Skeletal muscle tissue (tissue), 4 donors: Measurements from ENCODE around the gene MYO7B. TPM values are rescaled to one million over a fixed set of nuclear protein-coding genes. Genes with fewer than 3 reads are reported as not detected.

Source experiments
- H3K27ac ChIP-seq: one replicate; pipeline ENCODE4 v1.7.0; 2013; ENCODE audit warnings: mild to moderate bottlenecking, low read depth, low read length, inconsistent platforms
- H3K27me3 ChIP-seq, 3 donors: one replicate each; pipeline ENCODE4 v1.7.0; 2013; ENCODE audit warnings: low read length in 3 of 3; ENCODE audit not compliant: control insufficient read depth in 3 of 3, insufficient read depth in 3 of 3
- H3K36me3 ChIP-seq, 3 donors: one replicate each; pipeline ENCODE4 v1.7.0; 2013; ENCODE audit warnings: low read length in 3 of 3; ENCODE audit not compliant: control insufficient read depth in 3 of 3, insufficient read depth in 3 of 3
- H3K4me1 ChIP-seq, 3 donors: one replicate each; pipeline ENCODE4 v1.7.0; 2013; ENCODE audit warnings: low read length in 3 of 3, mild to moderate bottlenecking in 3 of 3; ENCODE audit not compliant: control insufficient read depth in 3 of 3, insufficient read depth in 3 of 3
- H3K4me3 ChIP-seq, 3 donors: one replicate each; pipeline ENCODE4 v1.7.0; 2013; ENCODE audit warnings: low read length in 3 of 3
- H3K9ac ChIP-seq, 3 donors: one replicate each; pipeline ENCODE4 v1.7.0; 2013; ENCODE audit warnings: low read length in 3 of 3, mild to moderate bottlenecking in 3 of 3, moderate library complexity in 2 of 3, low read depth in 1 of 3
- H3K9me3 ChIP-seq, 3 donors: one replicate each; pipeline ENCODE4 v1.7.0; 2013; ENCODE audit warnings: low read length in 3 of 3; ENCODE audit not compliant: control insufficient read depth in 3 of 3
- total RNA-seq: library from RNA; depleted of rRNA; stranded (reverse); fragments of >200 nt; gene quantifications from one replicate; pipeline ENCODE4 v1.2.3, GENCODE V29; 2014
- donor health status: Osteomylitis.

The MYO7B gene
- total RNA-seq, 1 donor from 2014 or later = 1.0 TPM

- no peaks in the 10 kb centered on the region for H3K4me1 ChIP-seq
- no peak overlapping the region for H3K4me3 ChIP-seq
- no peak overlapping the region for H3K27ac ChIP-seq
- H3K36me3 ChIP-seq = no peaks in the 10 kb centered on the region
- no peaks in the 10 kb centered on the region for H3K9me3 ChIP-seq
- H3K27me3 ChIP-seq = peaks cover 0 to 1% (median 0%) of the 10 kb centered on the region in 3 donors
- no peak overlapping the region for H3K9ac ChIP-seq
Measured at GRCh38 chr2:127582863-127583861, 47.7 kb downstream of the MYO7B start.

- H3K4me3 ChIP-seq = no peak overlapping the region
Measured at GRCh38 chr2:127584047-127584446, 48.6 kb downstream of the MYO7B start.

GRCh38 chr2:127584516-127585033, 49.1 kb downstream of the MYO7B start:
- Histone ChIP-seq H3K4me1 (no peaks in the 10 kb centered on the region), H3K4me3 (no peak overlapping the region), H3K27ac (no peak overlapping the region), H3K9ac (no peak overlapping the region), H3K9me3 (no peaks in the 10 kb centered on the region), H3K36me3 (no peaks in the 10 kb centered on the region), H3K27me3 (no peaks in the 10 kb centered on the region)

More at GRCh38 chr2:127584047-127584446, 48.6 kb downstream of the MYO7B start:
- Histone ChIP-seq H3K27me3 (no peaks in the 10 kb centered on the region), H3K4me1 (no peaks in the 10 kb centered on the region), H3K36me3 (no peaks in the 10 kb centered on the region), H3K9me3 (no peaks in the 10 kb centered on the region), H3K9ac (no peak overlapping the region), H3K27ac (no peak overlapping the region)

- Histone ChIP-seq H3K4me3 (no peak overlapping the region), H3K27me3 (no peaks in the 10 kb centered on the region), H3K4me1 (no peaks in the 10 kb centered on the region), H3K9me3 (no peaks in the 10 kb centered on the region), H3K27ac (no peak overlapping the region), H3K9ac (no peak overlapping the region), H3K36me3 (no peaks in the 10 kb centered on the region)
Measured at GRCh38 chr2:127585270-127585807, 49.9 kb downstream of the MYO7B start.

GRCh38 chr2:127586136-127586535, 50.7 kb downstream of the MYO7B start:
- no peak overlapping the region for H3K4me3 ChIP-seq
- H3K27ac ChIP-seq = no peak overlapping the region
- H3K9ac ChIP-seq = no peak overlapping the region
- no peaks in the 10 kb centered on the region for H3K9me3 ChIP-seq
- H3K36me3 ChIP-seq = no peaks in the 10 kb centered on the region
- no peaks in the 10 kb centered on the region for H3K4me1 ChIP-seq
- H3K27me3 ChIP-seq = no peaks in the 10 kb centered on the region

- H3K36me3 ChIP-seq = no peaks in the 10 kb centered on the region
- no peak overlapping the region for H3K9ac ChIP-seq
Measured at GRCh38 chr2:127586746-127587295, 51.3 kb downstream of the MYO7B start.

GRCh38 chr2:127588241-127588640, 52.8 kb downstream of the MYO7B start:
- H3K9ac ChIP-seq = no peak overlapping the region
- H3K4me3 ChIP-seq = no peak overlapping the region
- no peak overlapping the region for H3K27ac ChIP-seq
- no peaks in the 10 kb centered on the region for H3K4me1 ChIP-seq
- no peaks in the 10 kb centered on the region for H3K27me3 ChIP-seq
- H3K36me3 ChIP-seq = no peaks in the 10 kb centered on the region
- no peaks in the 10 kb centered on the region for H3K9me3 ChIP-seq

More at GRCh38 chr2:127586746-127587295, 51.3 kb downstream of the MYO7B start:
- Histone ChIP-seq H3K9me3 (no peaks in the 10 kb centered on the region), H3K4me3 (no peak overlapping the region), H3K4me1 (no peaks in the 10 kb centered on the region), H3K27ac (no peak overlapping the region), H3K27me3 (no peaks in the 10 kb centered on the region)

- no peak overlapping the region for H3K4me3 ChIP-seq
Measured at GRCh38 chr2:127589358-127589757, 53.9 kb downstream of the MYO7B start.

GRCh38 chr2:127589841-127590240, 54.4 kb downstream of the MYO7B start:
- H3K4me1 ChIP-seq = no peaks in the 10 kb centered on the region
- H3K9me3 ChIP-seq = no peaks in the 10 kb centered on the region
- H3K36me3 ChIP-seq = no peaks in the 10 kb centered on the region
- H3K27me3 ChIP-seq = no peaks in the 10 kb centered on the region
- H3K4me3 ChIP-seq = no peak overlapping the region
- H3K27ac ChIP-seq = no peak overlapping the region
- H3K9ac ChIP-seq = no peak overlapping the region

More at GRCh38 chr2:127589358-127589757, 53.9 kb downstream of the MYO7B start:
- Histone ChIP-seq H3K27ac (no peak overlapping the region), H3K36me3 (no peaks in the 10 kb centered on the region), H3K27me3 (no peaks in the 10 kb centered on the region), H3K9ac (no peak overlapping the region), H3K9me3 (no peaks in the 10 kb centered on the region), H3K4me1 (no peaks in the 10 kb centered on the region)
